ENCODE data around the gene TP53. TPM values are rescaled to one million over a fixed set of nuclear protein-coding genes. Genes with fewer than 3 reads are reported as not detected.

TP53 gene
- total RNA-seq, 4 donors from 2014 or later: 27.9 to 49.7 (median 31.7) TPM

DNA sequence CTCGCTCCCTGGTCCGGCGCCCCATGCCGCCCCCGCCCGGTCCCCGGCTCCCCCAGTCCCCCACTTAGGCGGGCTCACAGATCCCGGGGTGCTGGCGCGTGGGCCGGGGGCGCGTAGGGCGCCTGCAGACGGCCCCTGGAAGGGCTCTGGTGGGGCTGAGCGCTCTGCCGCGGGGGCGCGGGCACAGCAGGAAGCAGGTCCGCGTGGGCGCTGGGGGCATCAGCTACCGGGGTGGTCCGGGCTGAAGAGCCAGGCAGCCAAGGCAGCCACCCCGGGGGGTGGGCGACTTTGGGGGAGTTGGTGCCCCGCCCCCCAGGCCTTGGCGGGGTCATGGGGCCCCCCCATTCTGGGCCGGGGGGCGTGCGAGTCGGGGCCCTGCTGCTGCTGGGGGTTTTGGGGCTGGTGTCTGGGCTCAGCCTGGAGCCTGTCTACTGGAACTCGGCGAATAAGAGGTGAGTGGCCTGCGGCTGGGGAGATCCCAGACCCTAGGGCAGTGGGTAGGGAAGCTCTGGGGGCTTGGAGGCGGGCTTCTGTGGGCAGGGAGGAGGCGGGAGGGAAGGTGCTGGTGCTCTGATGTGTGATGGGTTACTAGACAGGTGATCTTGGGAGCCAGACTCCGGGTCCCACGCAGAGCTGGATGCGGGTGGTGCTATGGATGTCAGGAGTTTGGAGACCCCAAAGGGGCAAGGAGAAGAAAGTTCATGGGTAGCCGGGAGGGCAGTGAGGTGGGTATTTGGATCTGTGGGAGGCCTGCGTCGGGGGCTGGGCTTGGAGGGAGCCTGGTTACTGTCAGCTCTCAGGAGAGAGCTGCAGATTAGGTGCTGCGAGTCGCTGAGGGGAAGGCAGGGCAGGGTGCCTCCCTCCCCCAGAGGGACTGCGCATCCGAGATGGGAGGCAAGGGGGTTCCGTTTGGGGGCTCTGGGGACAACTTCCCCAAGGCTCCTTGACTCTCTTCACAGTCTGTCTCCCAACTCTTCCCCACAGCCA is 18.3 kb upstream of the TP53 start:
- 15% methylated on average over 22 of the region's 50 CpGs; no CpG with 5 or more reads in 1 of the 2 donors for WGBS, 2 donors (ENCODE audit: low coverage in 1 of 2)
- TF ChIP-seq, protein P1, sequence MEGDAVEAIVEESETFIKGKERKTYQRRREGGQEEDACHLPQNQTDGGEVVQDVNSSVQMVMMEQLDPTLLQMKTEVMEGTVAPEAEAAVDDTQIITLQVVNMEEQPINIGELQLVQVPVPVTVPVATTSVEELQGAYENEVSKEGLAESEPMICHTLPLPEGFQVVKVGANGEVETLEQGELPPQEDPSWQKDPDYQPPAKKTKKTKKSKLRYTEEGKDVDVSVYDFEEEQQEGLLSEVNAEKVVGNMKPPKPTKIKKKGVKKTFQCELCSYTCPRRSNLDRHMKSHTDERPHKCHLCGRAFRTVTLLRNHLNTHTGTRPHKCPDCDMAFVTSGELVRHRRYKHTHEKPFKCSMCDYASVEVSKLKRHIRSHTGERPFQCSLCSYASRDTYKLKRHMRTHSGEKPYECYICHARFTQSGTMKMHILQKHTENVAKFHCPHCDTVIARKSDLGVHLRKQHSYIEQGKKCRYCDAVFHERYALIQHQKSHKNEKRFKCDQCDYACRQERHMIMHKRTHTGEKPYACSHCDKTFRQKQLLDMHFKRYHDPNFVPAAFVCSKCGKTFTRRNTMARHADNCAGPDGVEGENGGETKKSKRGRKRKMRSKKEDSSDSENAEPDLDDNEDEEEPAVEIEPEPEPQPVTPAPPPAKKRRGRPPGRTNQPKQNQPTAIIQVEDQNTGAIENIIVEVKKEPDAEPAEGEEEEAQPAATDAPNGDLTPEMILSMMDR (IDR thresholded peaks at IDR 0.05): no peak
- no peak for TF ChIP-seq POLR2A (IDR thresholded peaks at IDR 0.05)
- no peak for TF ChIP-seq EP300 (IDR thresholded peaks at IDR 0.05; ENCODE audit: low read depth)
- TF ChIP-seq POLR2AphosphoS5 (IDR thresholded peaks at IDR 0.05): no peak
- in situ Hi-C loops (cut with MboI; ENCODE audit: low pct_ligation_motif_present in 1 of 4, low pct_unique_long_range_greater_than_20kb in 1 of 4, low sequenced_read_pairs in 3 of 4): no loop called here
- peaks cover 0 to 11% (median 0%) of the 10 kb centered on the region in 4 donors for H3K36me3 ChIP-seq
- intact Hi-C loops (cut with DNase I; ENCODE audit: low total_unique reads): no loop called here
- no peak for DNase-seq
- H3K9me3 ChIP-seq: no peaks in the 10 kb centered on the region
- no peak overlapping the region for H3K27ac ChIP-seq
- H3K4me1 ChIP-seq: peaks cover 9 to 20% (median 12%) of the 10 kb centered on the region in 4 donors
- peaks cover 55% of the 10 kb centered on the region for H3K27me3 ChIP-seq
- H3K4me3 ChIP-seq: peak overlapping the region; percentile 3 to 48 (median 22)

- Histone ChIP-seq H3K27me3 (peaks cover 55% of the 10 kb centered on the region), H3K36me3 (peaks cover 0 to 13% (median 0%) of the 10 kb centered on the region in 4 donors), H3K4me1 (peaks cover 9 to 20% (median 12%) of the 10 kb centered on the region in 4 donors), H3K9me3 (no peaks in the 10 kb centered on the region), H3K27ac (no peak within 1 kb of the TSS), H3K4me3 (peak within 1 kb of the TSS; percentile 3 to 48 (median 22))
- no peak for DNase-seq
- in situ Hi-C loops (cut with MboI; ENCODE audit: low pct_ligation_motif_present in 1 of 4, low pct_unique_long_range_greater_than_20kb in 1 of 4, low sequenced_read_pairs in 3 of 4): no loop called here
- intact Hi-C loops (cut with DNase I; ENCODE audit: low total_unique reads): no loop called here
- 4% methylated on average over 41 of the region's 45 CpGs; no CpG with 5 or more reads in 1 of the 2 donors for WGBS, 2 donors (ENCODE audit: low coverage in 1 of 2)
- TF ChIP-seq POLR2AphosphoS5 (IDR thresholded peaks at IDR 0.05): no peak
- TF ChIP-seq POLR2A (IDR thresholded peaks at IDR 0.05): no peak
- no peak for TF ChIP-seq EP300 (IDR thresholded peaks at IDR 0.05; ENCODE audit: low read depth)
- TF ChIP-seq, protein P1 (IDR thresholded peaks at IDR 0.05): no peak
Measured at GRCh38 chr17:7704601-7705268, 17.4 kb upstream of the TP53 start, which contains the start of gene EFNB3. Gene EFNB3, plus strand, starts transcription at chr17:7705202. Its CDS starts 397 bp downstream, at chr17:7705599.

DNA sequence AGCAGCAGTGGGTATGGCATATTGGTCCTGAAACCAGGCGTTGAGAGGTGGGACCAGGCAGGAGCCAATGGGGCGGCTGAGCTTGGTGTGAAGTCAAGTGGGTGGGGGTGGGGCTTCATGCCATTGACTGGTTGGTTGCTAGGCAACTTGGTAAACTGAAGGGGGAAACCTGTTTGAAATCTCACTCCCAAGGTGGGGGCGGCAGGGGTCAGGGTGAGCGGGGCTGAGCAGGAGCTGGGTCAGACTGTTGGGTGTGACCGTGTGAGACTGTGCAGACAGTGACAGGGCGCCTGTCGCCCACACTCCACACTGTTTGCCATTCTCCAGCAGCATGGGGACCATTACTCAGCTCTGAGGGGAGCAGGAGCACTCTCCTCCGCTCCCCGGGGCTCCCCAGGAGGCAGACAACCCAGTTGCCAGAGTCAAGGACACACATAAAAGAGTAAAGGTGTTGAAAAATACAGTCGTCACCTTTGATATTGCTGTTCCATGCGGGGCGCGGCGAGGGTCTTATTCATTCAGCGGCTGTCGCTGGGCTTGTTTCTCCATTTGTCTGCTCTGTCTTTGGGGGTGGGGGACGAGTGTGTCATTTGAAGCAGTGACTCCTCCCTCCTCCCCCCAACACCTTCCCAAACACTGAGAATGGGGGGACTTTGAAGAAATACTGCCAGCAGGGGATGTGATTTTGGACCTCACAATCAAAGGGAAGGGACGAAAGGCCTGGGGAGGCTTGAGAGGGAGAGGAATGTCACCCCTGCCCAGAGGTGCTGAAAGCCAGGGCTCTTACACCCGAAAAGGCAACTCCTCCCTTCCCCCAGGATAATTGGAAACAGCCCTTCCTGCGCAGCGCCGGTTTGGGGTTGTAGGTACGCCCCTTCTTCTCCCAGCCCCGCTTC is 16.5 kb upstream of the TP53 start:
- no peak overlapping the region for H3K4me3 ChIP-seq
- no peaks in the 10 kb centered on the region for H3K9me3 ChIP-seq
- peaks cover 51% of the 10 kb centered on the region for H3K27me3 ChIP-seq
- H3K4me1 ChIP-seq: peaks cover 9 to 20% (median 12%) of the 10 kb centered on the region in 4 donors
- WGBS, 2 donors (ENCODE audit: low coverage in 1 of 2): 60% methylated on average over 24 of the region's 24 CpGs; no CpG with 5 or more reads in 1 of the 2 donors
- DNase-seq: no peak
- H3K36me3 ChIP-seq: peaks cover 0 to 13% (median 0%) of the 10 kb centered on the region in 4 donors
- no peak overlapping the region for H3K27ac ChIP-seq
- intact Hi-C loops (cut with DNase I; ENCODE audit: low total_unique reads): no loop called here
- in situ Hi-C loops (cut with MboI; ENCODE audit: low pct_ligation_motif_present in 1 of 4, low pct_unique_long_range_greater_than_20kb in 1 of 4, low sequenced_read_pairs in 3 of 4): no loop called here
- TF ChIP-seq POLR2AphosphoS5 (IDR thresholded peaks at IDR 0.05) (no peak), POLR2A (IDR thresholded peaks at IDR 0.05) (no peak), EP300 (IDR thresholded peaks at IDR 0.05; ENCODE audit: low read depth) (no peak)
- TF ChIP-seq, protein P1 (IDR thresholded peaks at IDR 0.05): no peak

Data from transverse colon (tissue), 4 donors.